OCI-LY7 (cell line): ENCODE data around the gene LYZL2. TPM values are rescaled to one million over a fixed set of nuclear protein-coding genes. Genes with fewer than 3 reads are reported as not detected.

Experiments used
- BruUV-seq: library from RNA; stranded (reverse); fragments of 400-500 nt; replicated peaks from 2 replicates; lab custom pipeline; 2021; lab: Mats Ljungman, UMichigan
- CTCF ChIA-PET: fragments of 300-600 bp; sonication (Branson Sonifier 250); formaldehyde crosslinking; loops from one replicate; lab custom pipeline; 2022; ENCODE audit warnings: antibody characterized with exemption; ENCODE audit not compliant: unreplicated experiment; lab: Charles Lee
- POLR2A ChIA-PET: fragments of 300-600 bp; sonication (Branson Sonifier 250); formaldehyde crosslinking; loops from one replicate; lab custom pipeline; 2022; ENCODE audit warnings: antibody characterized with exemption; lab: Charles Lee
- DNase-seq: peaks from one replicate; pipeline ENCODE4 v3.0.0-alpha.2; 2015; ENCODE audit warnings: low spot score
- H2AFZ ChIP-seq: fragments of 200-600 bp; sonication (generic), shearing (Covaris generic); 2 replicates; pipeline ENCODE4 v1.6.1; 2014; ENCODE audit warnings: mild to moderate bottlenecking, antibody characterized with exemption, low read length, moderate library complexity
- H3K27ac ChIP-seq: fragments of 200-600 bp; sonication (generic); 2 replicates; pipeline ENCODE4 v1.5.1; 2014; ENCODE audit warnings: mixed run types, low read depth, mild to moderate bottlenecking, moderate library complexity, low read length, inconsistent platforms; ENCODE audit not compliant: poor library complexity, severe bottlenecking
- H3K36me3 ChIP-seq: fragments of 200-600 bp; sonication (generic); 2 replicates; pipeline ENCODE4 v1.6.1; 2014; ENCODE audit warnings: mild to moderate bottlenecking, antibody characterized with exemption, low read length, moderate library complexity, mixed read lengths; ENCODE audit not compliant: insufficient read depth
- H3K4me1 ChIP-seq: fragments of 200-600 bp; sonication (generic); 2 replicates; pipeline ENCODE4 v1.5.1; 2014; ENCODE audit warnings: mild to moderate bottlenecking, low read length; ENCODE audit not compliant: insufficient read depth, poor library complexity, severe bottlenecking
- H3K4me2 ChIP-seq: fragments of 200-600 bp; sonication (generic); 2 replicates; pipeline ENCODE4 v1.6.1; 2014; ENCODE audit warnings: mild to moderate bottlenecking, low read length
- H3K4me3 ChIP-seq: fragments of 200-600 bp; sonication (generic); 2 replicates; pipeline ENCODE4 v1.5.1; 2014; ENCODE audit warnings: mild to moderate bottlenecking, low read depth, low read length; ENCODE audit not compliant: poor library complexity, severe bottlenecking
- H3K79me2 ChIP-seq: fragments of 200-600 bp; sonication (generic); 2 replicates; pipeline ENCODE4 v1.6.1; 2016; ENCODE audit warnings: low read depth, mild to moderate bottlenecking, low read length, moderate library complexity, mixed read lengths; ENCODE audit not compliant: insufficient read depth
- H3K9me2 ChIP-seq: fragments of 200-600 bp; sonication (generic); 2 replicates; pipeline ENCODE4 v1.6.1; 2016; ENCODE audit warnings: mild to moderate bottlenecking, low read length, mixed read lengths; ENCODE audit not compliant: insufficient read depth
- H3K9me3 ChIP-seq: fragments of 200-600 bp; sonication (generic); 2 replicates; pipeline ENCODE4 v1.6.1; 2014; ENCODE audit warnings: mild to moderate bottlenecking, mixed run types, low read length, mixed read lengths
- H4K20me1 ChIP-seq: fragments of 200-600 bp; sonication (generic); 2 replicates; pipeline ENCODE4 v1.6.1; 2014; ENCODE audit warnings: mild to moderate bottlenecking, antibody characterized with exemption, low read length, moderate library complexity, mixed read lengths; ENCODE audit not compliant: insufficient read depth
- EZH2phosphoT487 ChIP-seq: fragments of 200-600 bp; sonication (generic); IDR thresholded peaks from 2 replicates; pipeline ENCODE4 v1.6.1; 2018; ENCODE audit warnings: low read depth, borderline replicate concordance, mild to moderate bottlenecking, mixed run types, antibody characterized with exemption, low read length, moderate library complexity, mixed read lengths
- intact Hi-C: fragments of 100-400 bp; cut with micrococcal nuclease; formaldehyde crosslinking; loops from one replicate; pipeline ENCODE4 v1.10.0; 2022; ENCODE audit not compliant: unreplicated experiment
- total RNA-seq, 2 experiments: library from RNA; depleted of rRNA in 1 of 2; stranded (reverse); fragments of >200 nt in 1 of 2; shearing (Covaris generic) in 1 of 2; gene quantifications; 2 replicates each; pipeline ENCODE4 v1.2.3, GENCODE V29; 2014 to 2022
- TF ChIP-seq, protein P1 (sequence below): fragments of 200-600 bp; sonication (generic); conservative IDR thresholded peaks from 2 replicates; pipeline ENCODE4 v1.5.1; 2014; ENCODE audit warnings: mild to moderate bottlenecking, antibody characterized with exemption, low read length, moderate library complexity, mixed read lengths

LYZL2 gene
- total RNA-seq, 2 experiments from 2014 or later: not detected

DNA sequence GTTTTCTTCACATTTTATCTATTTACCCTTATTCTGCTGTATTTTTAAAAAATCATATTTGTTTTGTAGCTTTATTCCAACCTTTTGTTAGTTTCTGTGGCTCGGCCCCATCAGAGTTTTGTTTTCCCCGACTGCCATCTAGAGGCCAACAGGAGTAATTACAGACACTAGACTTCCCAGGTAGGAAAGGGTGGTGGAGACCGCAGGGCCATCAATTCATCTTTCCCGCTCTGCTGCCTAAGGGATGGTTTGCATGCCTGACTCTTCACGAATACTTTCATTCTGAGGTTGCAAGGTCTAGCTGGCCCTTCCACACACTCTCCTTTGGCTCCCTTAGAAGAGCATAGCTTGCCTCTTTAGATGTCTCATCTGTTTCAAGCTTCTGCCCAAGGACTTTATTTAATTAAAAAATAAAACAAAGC is 38.3 kb downstream of the LYZL2 start:
- no TSS peak for BruUV-seq
- CTCF ChIA-PET: interaction anchor here (0.5 to 1.9 kb wide), 11 partner anchors 10 to 241 kb away, joined by 3 to 6 read pairs (median 3); no protein-coding TSS in a partner anchor
- peak overlapping the region; percentile 22; the same call in 1 of the 2 replicates for H3K4me2 ChIP-seq
- H3K9me3 ChIP-seq: no peaks in the 10 kb centered on the region
- H2AFZ ChIP-seq: 0 out of 2 replicates have a peak overlapping the region, but pooled peaks have one; percentile 27
- H3K27ac ChIP-seq: no peak overlapping the region
- POLR2A ChIA-PET: interaction anchor here (0.5 to 1.2 kb wide), 10 partner anchors 12 to 602 kb away, joined by 3 to 4 read pairs (median 3); partner anchors contain the start of gene LYZL2
- H4K20me1 ChIP-seq: no peaks in the 10 kb centered on the region
- peaks cover 14% of the 10 kb centered on the region for H3K4me1 ChIP-seq
- no peaks in the 10 kb centered on the region for H3K9me2 ChIP-seq
- H3K4me3 ChIP-seq: no peak overlapping the region
- intact Hi-C loops: loop anchor here (1.0 to 10.0 kb wide), 5 partner anchors 56 to 596 kb away; no protein-coding TSS in a partner anchor
- no peaks in the 10 kb centered on the region for H3K79me2 ChIP-seq
- H3K36me3 ChIP-seq: no peaks in the 10 kb centered on the region
- no peak for TF ChIP-seq EZH2phosphoT487
- TF ChIP-seq, protein P1, sequence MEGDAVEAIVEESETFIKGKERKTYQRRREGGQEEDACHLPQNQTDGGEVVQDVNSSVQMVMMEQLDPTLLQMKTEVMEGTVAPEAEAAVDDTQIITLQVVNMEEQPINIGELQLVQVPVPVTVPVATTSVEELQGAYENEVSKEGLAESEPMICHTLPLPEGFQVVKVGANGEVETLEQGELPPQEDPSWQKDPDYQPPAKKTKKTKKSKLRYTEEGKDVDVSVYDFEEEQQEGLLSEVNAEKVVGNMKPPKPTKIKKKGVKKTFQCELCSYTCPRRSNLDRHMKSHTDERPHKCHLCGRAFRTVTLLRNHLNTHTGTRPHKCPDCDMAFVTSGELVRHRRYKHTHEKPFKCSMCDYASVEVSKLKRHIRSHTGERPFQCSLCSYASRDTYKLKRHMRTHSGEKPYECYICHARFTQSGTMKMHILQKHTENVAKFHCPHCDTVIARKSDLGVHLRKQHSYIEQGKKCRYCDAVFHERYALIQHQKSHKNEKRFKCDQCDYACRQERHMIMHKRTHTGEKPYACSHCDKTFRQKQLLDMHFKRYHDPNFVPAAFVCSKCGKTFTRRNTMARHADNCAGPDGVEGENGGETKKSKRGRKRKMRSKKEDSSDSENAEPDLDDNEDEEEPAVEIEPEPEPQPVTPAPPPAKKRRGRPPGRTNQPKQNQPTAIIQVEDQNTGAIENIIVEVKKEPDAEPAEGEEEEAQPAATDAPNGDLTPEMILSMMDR: peak; percentile 97
- DNase-seq: peak; percentile 64

DNA sequence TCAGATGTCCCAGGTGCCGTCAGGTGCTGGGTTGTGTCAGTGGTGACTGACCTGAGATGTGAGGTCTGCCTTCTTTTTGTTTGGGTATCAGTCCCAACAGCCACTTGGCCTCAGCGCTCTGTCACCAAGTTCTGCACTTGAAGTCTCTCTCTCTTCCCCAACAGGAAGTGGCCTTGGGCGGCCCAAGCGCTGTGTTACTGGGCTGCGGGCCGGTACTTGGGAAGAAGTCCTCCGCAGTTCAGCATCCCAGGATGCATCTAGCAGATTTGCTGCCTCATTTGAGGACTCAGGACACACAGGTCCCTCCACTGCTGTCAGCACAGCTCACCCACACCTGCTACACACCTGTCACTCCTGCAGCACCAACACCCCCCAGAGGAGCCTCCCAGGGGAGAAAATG is 40.1 kb downstream of the LYZL2 start:
- POLR2A ChIA-PET: interaction anchor here (0.6 kb wide), 1 partner anchor 174 kb away, joined by 3 read pairs; no protein-coding TSS in a partner anchor

More for the DNA sequence above, 40.1 kb downstream of the LYZL2 start:
- Histone ChIP-seq H3K9me2 (no peaks in the 10 kb centered on the region), H3K4me1 (peaks cover 14% of the 10 kb centered on the region), H3K4me3 (no peak overlapping the region), H3K79me2 (no peaks in the 10 kb centered on the region), H3K36me3 (no peaks in the 10 kb centered on the region), H3K4me2 (no peak overlapping the region), H4K20me1 (no peaks in the 10 kb centered on the region), H3K9me3 (no peaks in the 10 kb centered on the region), H2AFZ (no peak overlapping the region), H3K27ac (no peak overlapping the region)
- TF ChIP-seq, protein P1: no peak
- TF ChIP-seq EZH2phosphoT487: no peak
- intact Hi-C loops: no loop called here
- CTCF ChIA-PET: no interaction called here
- BruUV-seq: no TSS peak
- no peak for DNase-seq
